ENCODE measurements around the gene SULT1C3. TPM values are rescaled to one million over a fixed set of nuclear protein-coding genes. Genes with fewer than 3 reads are reported as not detected.

SULT1C3 gene
- total and polyA plus RNA-seq, 9 donors = not detected

GRCh38 chr2:108236676-108237335, 3.0 kb upstream of the SULT1C3 start:
- DNase-seq = no peak
- peaks cover 2% of the 10 kb centered on the region for H3K9me3 ChIP-seq (replicated peaks; ENCODE audit: control insufficient read depth, low read depth, low read length)
- WGBS (ENCODE audit: insufficient coverage) = 83% methylated on average over 2 of the region's 6 CpGs
- no peaks in the 10 kb centered on the region for H3K4me1 ChIP-seq (ENCODE audit: control insufficient read depth, insufficient read depth, low read length)
- no peaks in the 10 kb centered on the region for H3K36me3 ChIP-seq (ENCODE audit: control insufficient read depth, insufficient read depth, low read length)
- no peak overlapping the region for H3K4me3 ChIP-seq (ENCODE audit: low read length)
- no peaks in the 10 kb centered on the region for H3K27me3 ChIP-seq (ENCODE audit: control insufficient read depth, insufficient read depth, low read length)
- no peak overlapping the region for H3K27ac ChIP-seq (ENCODE audit: low read length)

- H3K36me3 ChIP-seq (ENCODE audit: control insufficient read depth, insufficient read depth, low read length) = no peaks in the 10 kb centered on the region
- DNase-seq = no peak
- no peak overlapping the region for H3K4me3 ChIP-seq (ENCODE audit: low read length)
- no peak overlapping the region for H3K27ac ChIP-seq (ENCODE audit: low read length)
- no peaks in the 10 kb centered on the region for H3K27me3 ChIP-seq (ENCODE audit: control insufficient read depth, insufficient read depth, low read length)
- no peaks in the 10 kb centered on the region for H3K4me1 ChIP-seq (ENCODE audit: control insufficient read depth, insufficient read depth, low read length)
- peaks cover 2% of the 10 kb centered on the region for H3K9me3 ChIP-seq (replicated peaks; ENCODE audit: control insufficient read depth, low read depth, low read length)
- 88% methylated on average over 2 of the region's 5 CpGs for WGBS (ENCODE audit: insufficient coverage)
Measured at GRCh38 chr2:108240966-108241365, 1.2 kb downstream of the SULT1C3 start.

GRCh38 chr2:108243566-108243965, 3.8 kb downstream of the SULT1C3 start:
- no peaks in the 10 kb centered on the region for H3K27me3 ChIP-seq (ENCODE audit: control insufficient read depth, insufficient read depth, low read length)
- H3K9me3 ChIP-seq (replicated peaks; ENCODE audit: control insufficient read depth, low read depth, low read length) = no peaks in the 10 kb centered on the region
- no peak overlapping the region for H3K27ac ChIP-seq (ENCODE audit: low read length)
- no peaks in the 10 kb centered on the region for H3K36me3 ChIP-seq (ENCODE audit: control insufficient read depth, insufficient read depth, low read length)
- no peak overlapping the region for H3K4me3 ChIP-seq (ENCODE audit: low read length)
- WGBS (ENCODE audit: insufficient coverage) = no CpG with 5 or more reads among the region's 1 CpG
- no peak for DNase-seq
- H3K4me1 ChIP-seq (ENCODE audit: control insufficient read depth, insufficient read depth, low read length) = no peaks in the 10 kb centered on the region

- no peak overlapping the region for H3K4me3 ChIP-seq (ENCODE audit: low read length)
- H3K9me3 ChIP-seq (replicated peaks; ENCODE audit: control insufficient read depth, low read depth, low read length) = no peaks in the 10 kb centered on the region
- H3K27ac ChIP-seq (ENCODE audit: low read length) = no peak overlapping the region
- H3K4me1 ChIP-seq (ENCODE audit: control insufficient read depth, insufficient read depth, low read length) = no peaks in the 10 kb centered on the region
- no peak for DNase-seq
- no CpG with 5 or more reads among the region's 2 CpGs for WGBS (ENCODE audit: insufficient coverage)
- H3K27me3 ChIP-seq (ENCODE audit: control insufficient read depth, insufficient read depth, low read length) = no peaks in the 10 kb centered on the region
- H3K36me3 ChIP-seq (ENCODE audit: control insufficient read depth, insufficient read depth, low read length) = no peaks in the 10 kb centered on the region
Measured at GRCh38 chr2:108244667-108245414, 5.1 kb downstream of the SULT1C3 start.

- Histone ChIP-seq H3K27me3 (ENCODE audit: control insufficient read depth, insufficient read depth, low read length) (no peaks in the 10 kb centered on the region), H3K9me3 (replicated peaks; ENCODE audit: control insufficient read depth, low read depth, low read length) (no peaks in the 10 kb centered on the region), H3K4me3 (ENCODE audit: low read length) (no peak overlapping the region), H3K27ac (ENCODE audit: low read length) (no peak overlapping the region), H3K36me3 (ENCODE audit: control insufficient read depth, insufficient read depth, low read length) (no peaks in the 10 kb centered on the region), H3K4me1 (ENCODE audit: control insufficient read depth, insufficient read depth, low read length) (no peaks in the 10 kb centered on the region)
- no CpG with 5 or more reads among the region's 1 CpG for WGBS (ENCODE audit: insufficient coverage)
- no peak for DNase-seq
Measured at GRCh38 chr2:108253106-108253505, 13.3 kb downstream of the SULT1C3 start.

GRCh38 chr2:108257757-108258331, 18.1 kb downstream of the SULT1C3 start:
- DNase-seq = no peak
- no peaks in the 10 kb centered on the region for H3K9me3 ChIP-seq (replicated peaks; ENCODE audit: control insufficient read depth, low read depth, low read length)
- H3K36me3 ChIP-seq (ENCODE audit: control insufficient read depth, insufficient read depth, low read length) = no peaks in the 10 kb centered on the region
- no peaks in the 10 kb centered on the region for H3K4me1 ChIP-seq (ENCODE audit: control insufficient read depth, insufficient read depth, low read length)
- no peak overlapping the region for H3K27ac ChIP-seq (ENCODE audit: low read length)
- no peaks in the 10 kb centered on the region for H3K27me3 ChIP-seq (ENCODE audit: control insufficient read depth, insufficient read depth, low read length)
- no peak overlapping the region for H3K4me3 ChIP-seq (ENCODE audit: low read length)
- WGBS (ENCODE audit: insufficient coverage) = 60% methylated on average over 1 of the region's 3 CpGs

- Histone ChIP-seq H3K27me3 (ENCODE audit: control insufficient read depth, insufficient read depth, low read length) (no peaks in the 10 kb centered on the region), H3K4me1 (ENCODE audit: control insufficient read depth, insufficient read depth, low read length) (no peaks in the 10 kb centered on the region), H3K27ac (ENCODE audit: low read length) (no peak overlapping the region), H3K4me3 (ENCODE audit: low read length) (no peak overlapping the region), H3K36me3 (ENCODE audit: control insufficient read depth, insufficient read depth, low read length) (no peaks in the 10 kb centered on the region), H3K9me3 (replicated peaks; ENCODE audit: control insufficient read depth, low read depth, low read length) (no peaks in the 10 kb centered on the region)
- no CpG with 5 or more reads among the region's 1 CpG for WGBS (ENCODE audit: insufficient coverage)
- no peak for DNase-seq
Measured at GRCh38 chr2:108260773-108261172, 21.0 kb downstream of the SULT1C3 start.

- Histone ChIP-seq H3K27me3 (ENCODE audit: control insufficient read depth, insufficient read depth, low read length) (no peaks in the 10 kb centered on the region), H3K36me3 (ENCODE audit: control insufficient read depth, insufficient read depth, low read length) (no peaks in the 10 kb centered on the region), H3K4me3 (ENCODE audit: low read length) (no peak overlapping the region), H3K9me3 (replicated peaks; ENCODE audit: control insufficient read depth, low read depth, low read length) (no peaks in the 10 kb centered on the region), H3K27ac (ENCODE audit: low read length) (no peak overlapping the region), H3K4me1 (ENCODE audit: control insufficient read depth, insufficient read depth, low read length) (no peaks in the 10 kb centered on the region)
- WGBS (ENCODE audit: insufficient coverage) = no CpG with 5 or more reads among the region's 1 CpG
- no peak for DNase-seq
Measured at GRCh38 chr2:108262036-108262435, 22.3 kb downstream of the SULT1C3 start.

- Histone ChIP-seq H3K36me3 (ENCODE audit: control insufficient read depth, insufficient read depth, low read length) (no peaks in the 10 kb centered on the region), H3K27ac (ENCODE audit: low read length) (no peak overlapping the region), H3K4me1 (ENCODE audit: control insufficient read depth, insufficient read depth, low read length) (no peaks in the 10 kb centered on the region), H3K4me3 (ENCODE audit: low read length) (no peak overlapping the region), H3K9me3 (replicated peaks; ENCODE audit: control insufficient read depth, low read depth, low read length) (no peaks in the 10 kb centered on the region), H3K27me3 (ENCODE audit: control insufficient read depth, insufficient read depth, low read length) (no peaks in the 10 kb centered on the region)
- DNase-seq = no peak
Measured at GRCh38 chr2:108263401-108263800, 23.6 kb downstream of the SULT1C3 start.

- no peak for DNase-seq
- no peaks in the 10 kb centered on the region for H3K4me1 ChIP-seq (ENCODE audit: control insufficient read depth, insufficient read depth, low read length)
- no peaks in the 10 kb centered on the region for H3K27me3 ChIP-seq (ENCODE audit: control insufficient read depth, insufficient read depth, low read length)
- H3K9me3 ChIP-seq (replicated peaks; ENCODE audit: control insufficient read depth, low read depth, low read length) = no peaks in the 10 kb centered on the region
- H3K36me3 ChIP-seq (ENCODE audit: control insufficient read depth, insufficient read depth, low read length) = no peaks in the 10 kb centered on the region
- WGBS (ENCODE audit: insufficient coverage) = no CpG with 5 or more reads among the region's 3 CpGs
- no peak overlapping the region for H3K4me3 ChIP-seq (ENCODE audit: low read length)
- no peak overlapping the region for H3K27ac ChIP-seq (ENCODE audit: low read length)
Measured at GRCh38 chr2:108266218-108266617, 26.4 kb downstream of the SULT1C3 start.
